ENCODE data around the gene PARD6B. TPM values are rescaled to one million over a fixed set of nuclear protein-coding genes. Genes with fewer than 3 reads are reported as not detected.

PARD6B gene
- total and polyA plus RNA-seq, 2 of the 13 experiments (the other 11 are each of a cell fraction or from before 2014, with no cell fraction given), result 6.9 to 22.2 TPM

GRCh38 chr20:50710492-50711063 lies 20.8 kb upstream of the PARD6B start (continued):
- TF ChIP-seq ZBTB46 (CRISPR knock-in tag; IDR thresholded peaks at IDR 0.05; ENCODE audit: borderline replicate concordance) (no peak), ZFP36 (IDR thresholded peaks at IDR 0.05; ENCODE audit: borderline replicate concordance, low read depth, low read length, partially characterized antibody) (no peak), AKAP8 (CRISPR knock-in tag; IDR thresholded peaks at IDR 0.05) (no peak), ZNF781 (CRISPR knock-in tag; IDR thresholded peaks at IDR 0.05; ENCODE audit: borderline replicate concordance, not compliant biosample characterization) (no peak), POLR2G (IDR thresholded peaks at IDR 0.05; ENCODE audit: low read depth, low read length) (no peak), SNRNP70 (IDR thresholded peaks at IDR 0.05; ENCODE audit: low read depth, low read length) (no peak), ZNF3 (CRISPR knock-in tag; IDR thresholded peaks at IDR 0.05) (no peak), ZNF572 (CRISPR knock-in tag; IDR thresholded peaks at IDR 0.05) (no peak), MEIS2 (CRISPR knock-in tag; IDR thresholded peaks at IDR 0.05) (no peak), NFAT5 (CRISPR knock-in tag; IDR thresholded peaks at IDR 0.05) (no peak; the same call in 1 of the 2 replicates), GFI1 (CRISPR knock-in tag; IDR thresholded peaks at IDR 0.05; ENCODE audit: borderline replicate concordance) (no peak), SRF (IDR thresholded peaks at IDR 0.05; ENCODE audit: low read depth, low read length) (no peak), MLXIP (CRISPR knock-in tag; IDR thresholded peaks at IDR 0.05; ENCODE audit: borderline replicate concordance) (no peak), GPN1 (CRISPR knock-in tag; IDR thresholded peaks at IDR 0.05; ENCODE audit: borderline replicate concordance) (peak; percentile 60; the same call in 1 of the 2 replicates), ZNF639 (CRISPR knock-in tag; conservative IDR thresholded peaks at IDR 0.05) (no peak), KLF13 (CRISPR knock-in tag; IDR thresholded peaks at IDR 0.05) (no peak), RELA (CRISPR knock-in tag; IDR thresholded peaks at IDR 0.05) (no peak), SMARCC2 (IDR thresholded peaks at IDR 0.05) (no peak), MAX (IDR thresholded peaks at IDR 0.05) (peak; percentile 57; the same call in 1 of the 2 replicates)

All from HepG2 (cell line).